Measurements from ENCODE around the gene DNAJC5G.
"Not testable (repeated sequence)": the region's sequence is repeated elsewhere in the genome, so short reads cannot be mapped to it uniquely, and the experiment has no call there.

Gene DNAJC5G

DNA sequence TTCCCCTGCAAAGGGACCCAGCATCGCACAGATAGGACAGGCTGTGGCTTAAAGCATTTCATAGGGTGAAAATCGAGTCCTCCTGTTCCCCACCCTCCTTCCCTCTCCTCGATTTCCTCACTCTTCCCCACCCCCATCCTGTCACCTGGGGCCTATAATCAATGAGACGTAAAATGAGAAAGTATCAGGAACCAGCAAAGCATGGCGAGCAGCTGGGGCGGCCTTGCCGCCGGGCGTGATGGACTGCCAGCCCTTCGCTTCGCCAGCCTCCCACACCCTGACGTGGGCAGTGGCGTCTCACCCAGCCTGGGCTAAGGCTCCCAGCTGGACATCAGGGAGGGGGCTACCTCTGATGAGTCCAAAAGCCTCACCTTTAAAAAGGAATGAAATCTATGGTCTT is 23.5 kb upstream of the DNAJC5G start:
- no peak for DNase-seq (ENCODE audit: low read depth in 2 of 2)

- DNase-seq (ENCODE audit: low read depth in 2 of 2): no peak
Measured at GRCh38 chr2:27255187-27255586, 20.0 kb upstream of the DNAJC5G start.

GRCh38 chr2:27255660-27256059 is 19.6 kb upstream of the DNAJC5G start:
- no peak for DNase-seq (ENCODE audit: low read depth in 2 of 2)

DNA sequence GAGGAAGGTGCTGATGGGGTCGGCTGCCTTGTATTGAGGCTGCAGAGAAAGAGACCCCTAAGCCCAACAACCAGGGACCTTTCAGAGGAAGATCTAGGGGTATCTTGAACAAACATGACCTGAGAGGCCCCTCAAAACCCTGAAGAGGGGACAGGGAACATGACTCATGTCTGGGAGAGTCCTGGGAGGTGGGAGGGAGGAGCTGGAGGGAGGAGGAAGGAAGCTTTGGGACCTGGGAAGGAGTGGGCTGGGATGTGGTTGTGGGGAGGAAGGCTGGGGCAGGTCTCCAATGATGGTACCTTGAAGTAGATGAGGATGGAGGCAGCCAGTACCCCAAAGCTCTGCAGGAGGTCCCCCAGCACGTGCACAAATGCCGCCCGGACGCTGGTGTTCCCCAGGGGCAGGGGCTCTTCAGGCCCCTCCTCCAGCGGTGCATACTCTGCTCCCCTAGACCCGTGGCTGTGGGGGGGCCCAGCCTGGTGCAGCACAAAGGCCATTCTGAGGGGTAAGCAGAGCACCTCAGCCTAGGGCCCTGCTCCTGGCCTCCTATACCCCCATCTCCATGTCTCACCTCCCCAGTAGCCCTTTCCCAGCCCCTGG is 18.3 kb upstream of the DNAJC5G start:
- DNase-seq (ENCODE audit: low read depth in 2 of 2): no peak

GRCh38 chr2:27258051-27258450 is 17.2 kb upstream of the DNAJC5G start:
- DNase-seq (ENCODE audit: low read depth in 2 of 2): no peak

- DNase-seq (ENCODE audit: low read depth in 2 of 2): no peak
Measured at GRCh38 chr2:27261241-27261925, 13.8 kb upstream of the DNAJC5G start.

- no peak for DNase-seq (ENCODE audit: low read depth in 2 of 2)
Measured at GRCh38 chr2:27261926-27262298, 13.3 kb upstream of the DNAJC5G start.

GRCh38 chr2:27262379-27263286 is 12.6 kb upstream of the DNAJC5G start, which contains the start of gene SLC30A3:
TSS of gene SLC30A3 (minus strand) at chr2:27263047. CDS start at chr2:27262906, 141 bp downstream.
- DNase-seq (ENCODE audit: low read depth in 2 of 2): peak; percentile 49 to 63

- DNase-seq (ENCODE audit: low read depth in 2 of 2): no peak
Measured at GRCh38 chr2:27263287-27264252, 11.7 kb upstream of the DNAJC5G start.

DNA sequence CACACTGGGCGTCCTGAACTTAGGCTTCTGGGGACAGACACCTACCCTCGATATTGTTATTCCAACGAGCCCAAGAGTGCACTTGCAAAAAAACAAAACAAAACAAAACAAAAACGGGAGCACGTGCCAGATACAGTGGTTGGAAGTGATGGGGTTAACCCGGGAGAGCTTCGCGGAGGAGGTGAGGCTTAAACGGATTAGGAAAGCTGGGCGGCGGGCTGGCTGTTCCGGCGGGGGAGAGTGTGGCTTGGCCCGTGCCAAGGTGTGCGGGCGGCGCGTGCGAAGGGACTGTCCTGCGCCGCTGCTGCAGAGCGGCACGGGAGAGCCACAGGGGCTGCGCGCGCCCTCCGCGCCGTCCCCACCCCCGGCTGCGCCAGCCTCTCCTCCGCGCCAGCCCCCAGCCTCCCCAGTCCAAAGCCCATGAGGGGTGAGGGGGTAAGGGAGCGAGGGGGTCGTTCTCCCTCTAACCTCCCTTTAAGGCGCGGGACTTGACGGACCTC is 10.9 kb upstream of the DNAJC5G start:
- no peak for DNase-seq (ENCODE audit: low read depth in 2 of 2)

GRCh38 chr2:27264753-27265535 is 10.3 kb upstream of the DNAJC5G start:
- peak; percentile 39 to 61 for DNase-seq (ENCODE audit: low read depth in 2 of 2)

DNA sequence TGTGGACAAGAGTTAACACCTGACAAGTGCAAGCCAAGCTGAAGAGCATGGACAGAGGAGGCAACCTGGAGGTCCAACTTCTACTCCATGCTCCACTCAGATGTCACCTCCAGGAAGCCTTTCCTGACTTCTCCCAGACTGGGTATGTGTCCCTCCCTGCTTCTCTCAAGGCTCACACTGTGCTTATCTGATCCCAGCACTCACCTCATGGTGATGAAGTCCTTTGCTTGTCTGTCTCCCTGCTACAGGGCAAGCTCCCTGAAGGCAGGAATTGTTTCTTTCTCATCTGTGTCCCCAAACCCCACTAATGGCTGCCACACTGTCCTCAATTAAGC is 9.7 kb upstream of the DNAJC5G start:
- no peak for DNase-seq (ENCODE audit: low read depth in 2 of 2)

DNA sequence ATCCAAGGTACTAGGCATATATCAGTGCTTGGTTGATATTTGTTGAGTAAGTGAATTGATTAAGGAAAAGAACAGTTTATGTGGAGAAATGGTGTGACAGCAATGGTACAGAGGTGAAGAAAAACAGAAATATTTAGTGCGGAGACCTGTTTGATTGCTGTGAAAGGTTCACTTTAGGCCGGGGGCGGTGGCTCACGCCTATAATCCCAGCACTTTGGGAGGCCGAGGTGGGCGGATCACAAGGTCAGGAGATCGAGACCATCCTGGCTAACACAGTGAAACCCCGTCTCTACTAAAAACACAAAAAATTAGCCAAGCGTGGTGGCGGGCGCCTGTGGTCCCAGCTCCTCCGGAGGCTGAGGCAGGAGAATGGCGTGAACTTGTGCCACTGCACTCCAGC is 6.9 kb upstream of the DNAJC5G start:
- not testable (repeated sequence) for DNase-seq (ENCODE audit: low read depth in 2 of 2)

DNA sequence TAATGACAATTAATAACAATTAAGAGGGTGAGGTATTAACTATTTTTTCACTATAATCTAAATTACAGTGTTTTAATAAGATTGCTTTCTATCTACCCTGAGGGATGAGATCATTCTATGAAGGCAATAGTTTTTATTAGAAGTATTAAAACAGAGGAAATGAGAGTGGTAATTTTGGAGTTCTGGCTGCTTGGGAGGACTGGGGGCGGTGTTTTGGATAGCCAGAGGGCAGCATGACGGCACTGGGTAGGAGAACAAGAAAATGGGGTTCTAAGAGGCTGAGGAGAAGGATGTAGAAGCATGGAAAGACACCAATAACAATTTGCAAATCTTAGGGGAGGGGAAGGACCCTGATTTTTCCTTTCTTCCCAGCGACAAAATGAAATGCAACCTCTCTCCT is 5.1 kb upstream of the DNAJC5G start:
- DNase-seq (ENCODE audit: low read depth in 2 of 2): no peak

DNA sequence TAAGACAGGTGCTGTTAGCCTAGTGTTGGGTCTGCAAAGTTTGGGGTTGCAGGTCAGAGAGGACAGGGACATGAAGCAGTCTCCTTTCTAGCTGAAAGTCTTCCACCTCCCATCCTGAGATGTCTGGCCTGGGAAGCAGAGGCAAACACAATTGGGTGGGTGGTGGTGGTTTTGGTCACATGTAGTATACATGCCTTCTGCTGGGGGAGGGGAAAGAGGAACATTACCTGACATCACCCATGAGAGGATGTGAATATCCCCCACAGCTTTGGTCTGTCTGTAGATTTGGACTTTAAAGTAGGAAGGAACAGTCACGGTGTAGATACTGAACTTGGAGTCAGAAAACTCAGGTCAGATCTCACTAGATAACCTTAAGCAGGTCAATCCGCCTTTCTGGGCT is 4.6 kb upstream of the DNAJC5G start:
- DNase-seq (ENCODE audit: low read depth in 2 of 2): no peak

DNA sequence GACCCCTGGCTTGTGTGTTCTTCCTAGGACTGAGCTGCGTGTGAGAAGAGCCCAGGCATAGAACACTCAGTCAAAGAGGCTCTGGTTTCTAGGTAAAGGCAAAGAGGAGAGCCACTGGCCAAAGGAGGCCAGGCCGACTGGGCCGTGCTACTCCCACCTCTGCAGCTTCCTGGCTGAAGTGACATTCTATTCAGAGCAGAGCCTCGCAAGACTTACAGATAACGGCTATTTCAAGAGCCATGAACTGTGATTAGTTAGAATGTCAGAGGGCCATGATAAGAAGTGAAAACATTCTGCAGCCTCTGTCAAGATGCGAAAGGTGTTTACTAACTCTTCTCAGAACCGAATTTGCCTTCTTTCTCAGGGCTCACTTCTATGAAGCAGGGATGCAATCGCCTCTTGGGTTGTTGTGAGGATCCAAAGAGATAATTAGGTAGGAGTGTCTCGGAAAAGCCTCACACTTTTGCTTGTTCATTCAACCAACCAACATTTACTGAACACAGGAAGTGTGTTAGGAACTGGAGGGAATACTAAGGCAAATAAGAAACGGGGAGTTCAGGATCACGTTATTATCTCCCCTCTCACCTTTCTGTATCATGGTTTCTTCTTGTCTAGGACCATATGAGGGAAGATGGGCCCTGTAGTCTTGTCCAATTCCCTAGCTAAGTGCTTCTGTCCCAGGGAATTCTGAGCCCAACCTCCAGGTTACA is 3.4 kb upstream of the DNAJC5G start:
- DNase-seq (ENCODE audit: low read depth in 2 of 2): no peak

GRCh38 chr2:27272537-27273522 is 2.4 kb upstream of the DNAJC5G start:
- DNase-seq (ENCODE audit: low read depth in 2 of 2): not testable (repeated sequence)

DNA sequence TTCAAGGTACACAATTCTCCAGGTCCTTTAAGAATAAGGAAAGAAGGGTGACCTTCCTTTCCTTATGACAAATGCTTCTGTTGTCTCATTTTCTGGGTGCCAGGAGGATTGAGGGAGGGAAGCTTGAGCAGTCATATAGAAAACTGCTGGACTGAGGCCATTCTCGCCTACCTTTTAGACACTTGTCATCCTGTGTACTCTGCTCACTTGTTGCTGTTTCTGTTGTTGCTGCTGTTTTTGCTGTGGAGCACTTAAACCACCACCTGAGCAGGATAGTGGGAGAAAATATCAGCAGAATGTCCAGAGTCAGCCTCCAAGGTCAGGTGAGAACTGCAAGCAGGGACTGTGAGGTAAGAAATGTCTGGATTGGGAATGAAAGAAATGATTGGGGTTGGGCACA is 2.8 kb downstream of the DNAJC5G start:
- DNase-seq (ENCODE audit: low read depth in 2 of 2): no peak

- DNase-seq (ENCODE audit: low read depth in 2 of 2): no peak
Measured at GRCh38 chr2:27280826-27281225, 5.6 kb downstream of the DNAJC5G start.

All from stimulated activated CD8-positive, alpha-beta memory T cell treated with anti-CD3 and anti-CD28 coated beads, Interleukin-15, amount 100 ng/mL, for 48 hours (primary cell).